GM12865 (cell line): ENCODE measurements around the gene NCF2.

Experiments used
- DNase-seq: peaks from one replicate; pipeline ENCODE4 v3.0.0; 2010; ENCODE audit warnings: low read depth
- H3K4me3 ChIP-seq: 2 replicates; pipeline ENCODE4 v1.5.1; 2011; ENCODE audit warnings: mild to moderate bottlenecking, low read depth, low read length, control low read depth
- CTCF ChIP-seq: IDR thresholded peaks from 2 replicates; pipeline ENCODE4 v1.5.1; 2011; ENCODE audit warnings: low read length, control low read depth, low read depth, inconsistent platforms; ENCODE audit not compliant: insufficient read depth; ENCODE audit errors: missing control alignments

NCF2 gene

GRCh38 chr1:183522104-183522503 is 68.2 kb downstream of the NCF2 start:
- no peak overlapping the region for H3K4me3 ChIP-seq
- DNase-seq = no peak
- TF ChIP-seq CTCF = no peak

- TF ChIP-seq CTCF = no peak
- H3K4me3 ChIP-seq = no peak overlapping the region
- DNase-seq = no peak
These were observed 69.9 kb downstream of the NCF2 start for GRCh38 chr1:183520379-183520778.

- H3K4me3 ChIP-seq = no peak overlapping the region
- no peak for TF ChIP-seq CTCF
- DNase-seq = no peak
These were observed 72.9 kb downstream of the NCF2 start for GRCh38 chr1:183517401-183517800.

- DNase-seq = no peak
- no peak for TF ChIP-seq CTCF
These were observed 73.5 kb downstream of the NCF2 start for GRCh38 chr1:183516725-183517124.

GRCh38 chr1:183515002-183515689 is 75.1 kb downstream of the NCF2 start:
- no peak overlapping the region for H3K4me3 ChIP-seq
- TF ChIP-seq CTCF = no peak
- DNase-seq = no peak

More at GRCh38 chr1:183516725-183517124, 73.5 kb downstream of the NCF2 start:
- H3K4me3 ChIP-seq = no peak overlapping the region

GRCh38 chr1:183514235-183514634 is 76.0 kb downstream of the NCF2 start:
- no peak for TF ChIP-seq CTCF
- no peak for DNase-seq
- no peak overlapping the region for H3K4me3 ChIP-seq

GRCh38 chr1:183512450-183512849 is 77.8 kb downstream of the NCF2 start:
- DNase-seq = no peak
- TF ChIP-seq CTCF = no peak
- no peak overlapping the region for H3K4me3 ChIP-seq
